Vein endothelial cell (primary cell): Measurements from ENCODE around the gene FTHL17. TPM values are rescaled to one million over a fixed set of nuclear protein-coding genes. Genes with fewer than 3 reads are reported as not detected.

Source experiments
- total RNA-seq: library from RNA; depleted of rRNA; stranded (reverse); fragments of >200 nt; gene quantifications from 2 replicates; pipeline ENCODE4 v1.2.3, GENCODE V29; 2012

The FTHL17 gene
- not detected in 2 replicates for total RNA-seq

GRCh38 chrX:31071725-31072124 is at the start of gene FTHL17:
TSS of gene FTHL17 (minus strand) at chrX:31072041. CDS start at chrX:31071953, 88 bp downstream.

Other genes starting within 250 kb of the FTHL17 start
- 13.1 and 17.4 TPM in 2 replicates for gene TAB3, start 182.8 kb downstream of the FTHL17 start, total RNA-seq